ENCODE results near the gene FKBP1A.

FKBP1A gene

DNA sequence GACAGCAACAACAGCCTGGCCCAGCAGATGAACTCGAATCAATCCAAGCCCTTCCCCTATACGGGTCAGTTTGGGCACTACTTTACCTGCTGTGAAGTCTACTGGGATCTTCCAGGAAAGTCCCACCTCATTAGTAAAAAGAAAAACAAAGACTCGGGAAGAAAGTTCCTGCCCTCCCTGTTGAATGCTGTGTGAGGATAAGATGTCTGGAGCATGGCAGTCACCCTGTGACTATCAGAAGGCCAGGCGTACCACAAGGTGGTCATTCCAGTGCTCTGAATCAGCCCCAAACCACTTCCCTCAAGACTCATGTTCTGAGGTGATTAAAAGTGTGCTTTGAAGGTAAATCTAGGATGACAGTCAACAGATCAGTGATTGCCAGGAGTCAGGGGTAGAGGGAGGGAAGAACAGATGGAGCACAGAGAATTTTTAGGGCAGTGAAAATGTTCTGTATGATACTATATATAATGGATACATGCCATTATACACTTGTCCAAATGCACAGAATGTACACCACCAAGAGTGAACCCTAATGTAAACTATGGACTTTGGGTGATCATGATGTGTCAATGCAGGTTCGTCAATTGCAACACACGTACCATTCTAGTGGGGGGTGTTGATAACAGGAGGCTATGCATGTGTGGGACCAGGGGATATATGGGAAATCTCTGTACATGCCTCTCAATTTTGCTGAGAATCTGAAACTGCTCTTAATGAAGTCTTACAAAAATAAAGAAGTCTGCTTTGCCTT is 14.7 kb downstream of the FKBP1A start:
- peak; percentile 83 for DNase-seq (ENCODE audit: low read depth)
- no peak overlapping the region for H3K4me3 ChIP-seq (ENCODE audit: low read length)
- no peak for TF ChIP-seq CTCF (IDR thresholded peaks at IDR 0.05; ENCODE audit: insufficient read depth, low read depth, low read length, missing control alignments)

GRCh38 chr20:1377341-1377871 is 15.4 kb downstream of the FKBP1A start:
- H3K4me3 ChIP-seq (ENCODE audit: low read length) = no peak overlapping the region
- no peak for TF ChIP-seq CTCF (IDR thresholded peaks at IDR 0.05; ENCODE audit: insufficient read depth, low read depth, low read length, missing control alignments)
- peak; percentile 43 for DNase-seq (ENCODE audit: low read depth)

GRCh38 chr20:1376408-1377270 is 16.2 kb downstream of the FKBP1A start:
- TF ChIP-seq CTCF (IDR thresholded peaks at IDR 0.05; ENCODE audit: insufficient read depth, low read depth, low read length, missing control alignments) = no peak
- H3K4me3 ChIP-seq (ENCODE audit: low read length) = no peak overlapping the region
- DNase-seq (ENCODE audit: low read depth) = no peak

GRCh38 chr20:1376007-1376406 is 16.8 kb downstream of the FKBP1A start:
- DNase-seq (ENCODE audit: low read depth) = no peak
- H3K4me3 ChIP-seq (ENCODE audit: low read length) = no peak overlapping the region
- no peak for TF ChIP-seq CTCF (IDR thresholded peaks at IDR 0.05; ENCODE audit: insufficient read depth, low read depth, low read length, missing control alignments)

DNA sequence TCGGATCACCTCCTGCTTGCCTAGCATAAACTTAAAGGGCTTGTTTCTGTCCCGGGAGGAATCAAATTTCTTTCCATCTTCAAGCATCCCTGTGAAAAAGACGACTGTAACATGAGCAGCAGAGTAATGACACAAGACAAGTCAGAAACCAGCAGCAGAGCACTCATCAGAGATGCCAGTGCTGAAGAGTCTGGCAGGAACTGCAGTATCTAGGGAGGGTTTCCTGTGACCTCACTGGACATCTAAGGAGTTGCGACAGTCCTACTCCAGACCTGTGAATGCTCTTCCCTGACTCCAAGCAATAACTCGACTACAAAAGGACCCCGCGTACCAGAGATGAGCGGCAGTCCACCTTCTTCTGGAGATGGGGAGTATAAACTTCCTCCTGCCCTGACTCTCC is 17.3 kb downstream of the FKBP1A start:
- TF ChIP-seq CTCF (IDR thresholded peaks at IDR 0.05; ENCODE audit: insufficient read depth, low read depth, low read length, missing control alignments) = no peak
- no peak overlapping the region for H3K4me3 ChIP-seq (ENCODE audit: low read length)
- no peak for DNase-seq (ENCODE audit: low read depth)

DNA sequence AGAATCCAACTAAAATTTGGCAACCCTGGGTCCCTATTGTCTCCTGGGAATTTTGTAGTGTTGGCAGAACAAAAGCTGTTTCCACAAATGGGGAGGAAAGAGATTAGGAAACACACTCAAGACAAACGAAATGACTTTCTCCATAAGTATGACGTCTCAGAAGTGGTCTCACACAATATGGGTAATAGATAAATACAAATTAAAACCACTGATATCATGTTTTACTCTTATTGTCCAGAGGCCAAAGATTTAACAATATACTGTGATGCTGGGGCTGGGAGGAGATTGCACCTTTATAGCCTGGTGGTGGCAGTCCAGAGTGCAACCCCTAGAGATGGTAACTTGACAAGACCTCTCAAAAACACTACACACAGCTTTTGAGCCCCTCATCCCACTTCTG is 18.6 kb downstream of the FKBP1A start:
- DNase-seq (ENCODE audit: low read depth) = no peak
- TF ChIP-seq CTCF (IDR thresholded peaks at IDR 0.05; ENCODE audit: insufficient read depth, low read depth, low read length, missing control alignments) = peak; percentile 6
- H3K4me3 ChIP-seq (ENCODE audit: low read length) = no peak overlapping the region

Measured in epithelial cell of esophagus (primary cell).